Tibial artery (tissue), 4 donors: ENCODE results near the gene ZNF835.

Experiments used
- DNase-seq, 2 donors: peaks; one replicate each; pipeline ENCODE4 v3.0.0-alpha.2; 2019
- H3K27ac ChIP-seq, 2 donors: fragments of 200-600 bp; sonication (generic) in 1 of 2; 1 replicate in 1 of 2; 2 replicates in 1 of 2; pipeline ENCODE4 v1.5.1; 2018 to 2019; ENCODE audit warnings: mild to moderate bottlenecking in 1 of 2
- H3K27me3 ChIP-seq, 2 donors: fragments of 200-600 bp; sonication (generic) in 1 of 2; one replicate each; pipeline versions ENCODE4 v1.5.1 to v1.6.0; 2016 to 2019
- H3K36me3 ChIP-seq, 3 donors: fragments of 200-600 bp; sonication (generic) in 2 of 3; one replicate each; pipeline ENCODE4 v1.5.1; 2016 to 2019; ENCODE audit warnings: mild to moderate bottlenecking in 2 of 3
- H3K4me1 ChIP-seq, 4 donors: fragments of 200-600 bp; sonication (generic) in 2 of 4; 1 replicate in 3 of 4; 2 replicates in 1 of 4; pipeline ENCODE4 v1.5.1; 2016 to 2019
- H3K4me3 ChIP-seq, 2 donors: fragments of 200-600 bp; sonication (generic) in 1 of 2; 1 replicate in 1 of 2; 2 replicates in 1 of 2; pipeline ENCODE4 v1.5.1; 2018 to 2019; ENCODE audit warnings: mild to moderate bottlenecking in 2 of 2
- H3K9me3 ChIP-seq, 3 donors: fragments of 200-600 bp; sonication (generic) in 1 of 3; one replicate each; pipeline ENCODE4 v1.5.1; 2016 to 2019
- CTCF ChIP-seq, 2 experiments: fragments of 200-600 bp in 1 of 2; fragments of 450-650 bp in 1 of 2; IDR thresholded peaks; one replicate each; pipeline ENCODE4 v1.5.1; 2017 to 2019; ENCODE audit warnings: antibody characterized with exemption in 2 of 2, mild to moderate bottlenecking in 1 of 2, moderate library complexity in 1 of 2
- intact Hi-C: fragments of 100-400 bp; cut with DNase I; formaldehyde crosslinking; loops from one replicate; pipeline ENCODE4 v1.15.0; 2023; ENCODE audit warnings: low total_unique reads

The ZNF835 gene

GRCh38 chr19:56670961-56671612, 470 bp downstream of the ZNF835 start:
- H3K4me1 ChIP-seq: peaks cover 0 to 18% (median 13%) of the 10 kb centered on the region in 4 donors
- H3K27me3 ChIP-seq: no peaks in the 10 kb centered on the region
- intact Hi-C loops: loop anchor here (5.0 kb wide), 1 partner anchor 284 kb away; no protein-coding TSS in a partner anchor
- H3K27ac ChIP-seq: peak overlapping the region; percentile 51 to 67
- peaks cover 0 to 11% (median 0%) of the 10 kb centered on the region in 3 donors for H3K36me3 ChIP-seq
- no peak for TF ChIP-seq CTCF (IDR thresholded peaks at IDR 0.05)
- peak overlapping the region; percentile 62 to 64 for H3K4me3 ChIP-seq
- H3K9me3 ChIP-seq: no peaks in the 10 kb centered on the region
- peak in 1 of 2 donors; percentile 22 for DNase-seq

GRCh38 chr19:56670401-56670960, 1.1 kb downstream of the ZNF835 start:
- peak overlapping the region; percentile 62 to 64 for H3K4me3 ChIP-seq
- no peak for DNase-seq
- intact Hi-C loops: loop anchor here (5.0 kb wide), 1 partner anchor 283 kb away; no protein-coding TSS in a partner anchor
- no peak overlapping the region for H3K27ac ChIP-seq
- H3K9me3 ChIP-seq: no peaks in the 10 kb centered on the region
- peaks cover 0 to 11% (median 0%) of the 10 kb centered on the region in 3 donors for H3K36me3 ChIP-seq
- no peaks in the 10 kb centered on the region for H3K27me3 ChIP-seq
- no peak for TF ChIP-seq CTCF (IDR thresholded peaks at IDR 0.05)
- H3K4me1 ChIP-seq: peaks cover 0 to 18% (median 13%) of the 10 kb centered on the region in 4 donors

GRCh38 chr19:56668676-56669075, 2.9 kb downstream of the ZNF835 start:
- Histone ChIP-seq H3K9me3 (peaks cover 0 to 7% (median 0%) of the 10 kb centered on the region in 3 donors), H3K4me1 (peaks cover 0 to 18% (median 13%) of the 10 kb centered on the region in 4 donors), H3K4me3 (no peak overlapping the region), H3K27me3 (no peaks in the 10 kb centered on the region), H3K36me3 (peaks cover 13 to 25% (median 14%) of the 10 kb centered on the region in 3 donors), H3K27ac (no peak overlapping the region)
- no peak for TF ChIP-seq CTCF (IDR thresholded peaks at IDR 0.05)
- intact Hi-C loops: no loop called here
- DNase-seq: no peak

- Histone ChIP-seq H3K9me3 (peaks cover 0 to 7% (median 0%) of the 10 kb centered on the region in 3 donors), H3K4me3 (no peak overlapping the region), H3K4me1 (peaks cover 0 to 18% (median 13%) of the 10 kb centered on the region in 4 donors), H3K27ac (no peak overlapping the region), H3K27me3 (no peaks in the 10 kb centered on the region), H3K36me3 (peaks cover 19 to 32% (median 25%) of the 10 kb centered on the region in 3 donors)
- intact Hi-C loops: no loop called here
- no peak for TF ChIP-seq CTCF (IDR thresholded peaks at IDR 0.05)
- peak in 1 of 2 donors; percentile 38 for DNase-seq
Measured at GRCh38 chr19:56667311-56667870, 4.2 kb downstream of the ZNF835 start.

GRCh38 chr19:56664511-56664910, 7.0 kb downstream of the ZNF835 start:
- H3K9me3 ChIP-seq: peaks cover 0 to 7% (median 0%) of the 10 kb centered on the region in 3 donors
- intact Hi-C loops: no loop called here
- no peak for DNase-seq
- H3K27ac ChIP-seq: no peak overlapping the region
- peaks cover 19 to 32% (median 32%) of the 10 kb centered on the region in 3 donors for H3K36me3 ChIP-seq
- H3K4me1 ChIP-seq: peaks cover 0 to 5% (median 3%) of the 10 kb centered on the region in 4 donors
- no peak for TF ChIP-seq CTCF (IDR thresholded peaks at IDR 0.05)
- H3K27me3 ChIP-seq: no peaks in the 10 kb centered on the region
- H3K4me3 ChIP-seq: no peak overlapping the region
